GM10266 (cell line): ENCODE measurements around the gene C2CD4B.

Experiments used
- DNase-seq: peaks from one replicate; pipeline ENCODE4 v3.0.0; 2012; ENCODE audit errors: extremely low spot score
- CTCF ChIP-seq: IDR thresholded peaks from 2 replicates; pipeline ENCODE4 v1.5.1; 2012; ENCODE audit warnings: mild to moderate bottlenecking, low read depth; ENCODE audit not compliant: control insufficient read depth, insufficient read depth; ENCODE audit errors: missing control alignments

C2CD4B gene

GRCh38 chr15:62190675-62191074 lies 25.6 kb upstream of the C2CD4B start:
- no peak for DNase-seq
- no peak for TF ChIP-seq CTCF

- TF ChIP-seq CTCF: no peak
- DNase-seq: no peak
These were observed 25.2 kb upstream of the C2CD4B start for GRCh38 chr15:62190274-62190673.

- TF ChIP-seq CTCF: no peak
- no peak for DNase-seq
These were observed 23.7 kb upstream of the C2CD4B start for GRCh38 chr15:62188744-62189143.

GRCh38 chr15:62187910-62188309 lies 22.8 kb upstream of the C2CD4B start:
- TF ChIP-seq CTCF: no peak
- no peak for DNase-seq

GRCh38 chr15:62187425-62187824 lies 22.3 kb upstream of the C2CD4B start:
- no peak for DNase-seq
- no peak for TF ChIP-seq CTCF

- DNase-seq: no peak
- TF ChIP-seq CTCF: no peak
These were observed 21.5 kb upstream of the C2CD4B start for GRCh38 chr15:62186578-62186977.

- no peak for TF ChIP-seq CTCF
- DNase-seq: no peak
These were observed 18.0 kb upstream of the C2CD4B start for GRCh38 chr15:62183130-62183529.
